Brain microvascular endothelial cell (primary cell): Measurements from ENCODE around the gene DNAJC21.
A peak's percentile ranks its signal among the peaks of the same experiment; 100 is the strongest.

Experiments
- DNase-seq: peaks from one replicate; pipeline ENCODE4 v3.0.0-alpha.2; 2020
- H3K27ac ChIP-seq: fragments of 250-450 bp; sonication (Bioruptor Pico); 2 replicates; pipeline ENCODE4 v1.5.1; 2020; ENCODE audit warnings: mild to moderate bottlenecking, moderate library complexity
- H3K27me3 ChIP-seq: fragments of 250-450 bp; sonication (Bioruptor Pico); replicated peaks from 2 replicates; pipeline ENCODE4 v1.5.1; 2020; ENCODE audit warnings: mild to moderate bottlenecking
- H3K36me3 ChIP-seq: fragments of 250-450 bp; sonication (Bioruptor Pico); replicated peaks from 2 replicates; pipeline ENCODE4 v1.5.1; 2020; ENCODE audit warnings: mild to moderate bottlenecking
- H3K4me3 ChIP-seq: 2 replicates; pipeline ENCODE4 v1.5.1; 2011; ENCODE audit warnings: low read depth, mild to moderate bottlenecking, control low read depth, low read length, moderate library complexity
- in situ Hi-C: cut with HindIII; loops from 2 replicates; pipeline ENCODE4 v1.10.0; 2017; ENCODE audit warnings: low sequenced_read_pairs, low pct_ligation_motif_present
- TF ChIP-seq, protein P1 (sequence below): IDR thresholded peaks from 2 replicates; pipeline ENCODE4 v1.5.1; 2011; ENCODE audit warnings: low read depth, mild to moderate bottlenecking, moderate library complexity, low read length, control low read depth, inconsistent platforms; ENCODE audit errors: missing control alignments

Gene DNAJC21

DNA sequence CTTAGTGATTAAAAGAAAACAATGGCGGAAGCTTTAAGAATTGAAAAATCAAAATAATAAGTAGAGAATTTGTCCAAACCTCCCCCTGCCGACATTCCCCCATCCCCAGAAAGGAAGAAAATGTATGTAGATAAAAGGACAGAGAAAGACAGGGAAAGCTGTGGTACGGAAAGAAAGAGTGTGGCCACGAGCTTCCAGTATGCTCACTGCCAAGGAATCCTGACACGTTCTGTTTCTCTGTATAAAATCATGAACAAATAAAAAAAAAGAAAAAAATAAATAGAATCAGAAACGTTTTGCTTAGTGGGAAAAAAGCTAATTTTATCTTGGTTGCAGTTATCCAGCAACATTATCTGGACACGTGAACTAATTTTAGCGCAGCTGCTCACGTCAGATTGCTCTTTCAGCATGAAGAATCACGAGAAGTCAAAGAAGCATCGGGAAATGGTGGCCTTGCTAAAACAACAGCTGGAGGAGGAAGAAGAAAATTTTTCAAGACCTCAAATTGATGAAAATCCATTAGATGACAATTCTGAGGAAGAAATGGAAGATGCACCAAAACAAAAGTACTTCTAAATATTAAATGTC is 15.2 kb downstream of the DNAJC21 start:
- peaks cover 24% of the 10 kb centered on the region for H3K36me3 ChIP-seq
- TF ChIP-seq, protein P1, sequence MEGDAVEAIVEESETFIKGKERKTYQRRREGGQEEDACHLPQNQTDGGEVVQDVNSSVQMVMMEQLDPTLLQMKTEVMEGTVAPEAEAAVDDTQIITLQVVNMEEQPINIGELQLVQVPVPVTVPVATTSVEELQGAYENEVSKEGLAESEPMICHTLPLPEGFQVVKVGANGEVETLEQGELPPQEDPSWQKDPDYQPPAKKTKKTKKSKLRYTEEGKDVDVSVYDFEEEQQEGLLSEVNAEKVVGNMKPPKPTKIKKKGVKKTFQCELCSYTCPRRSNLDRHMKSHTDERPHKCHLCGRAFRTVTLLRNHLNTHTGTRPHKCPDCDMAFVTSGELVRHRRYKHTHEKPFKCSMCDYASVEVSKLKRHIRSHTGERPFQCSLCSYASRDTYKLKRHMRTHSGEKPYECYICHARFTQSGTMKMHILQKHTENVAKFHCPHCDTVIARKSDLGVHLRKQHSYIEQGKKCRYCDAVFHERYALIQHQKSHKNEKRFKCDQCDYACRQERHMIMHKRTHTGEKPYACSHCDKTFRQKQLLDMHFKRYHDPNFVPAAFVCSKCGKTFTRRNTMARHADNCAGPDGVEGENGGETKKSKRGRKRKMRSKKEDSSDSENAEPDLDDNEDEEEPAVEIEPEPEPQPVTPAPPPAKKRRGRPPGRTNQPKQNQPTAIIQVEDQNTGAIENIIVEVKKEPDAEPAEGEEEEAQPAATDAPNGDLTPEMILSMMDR = no peak

GRCh38 chr5:34957321-34957720 is 28.0 kb downstream of the DNAJC21 start:
- Histone ChIP-seq H3K4me3 (no peak overlapping the region), H3K27me3 (no peaks in the 10 kb centered on the region), H3K36me3 (peaks cover 8% of the 10 kb centered on the region), H3K27ac (no peak overlapping the region)
- no peak for DNase-seq
- TF ChIP-seq, protein P1 = no peak
- in situ Hi-C loops = no loop called here

More for the DNA sequence above, 15.2 kb downstream of the DNAJC21 start:
- Histone ChIP-seq H3K27ac (no peak overlapping the region), H3K4me3 (no peak overlapping the region), H3K27me3 (no peaks in the 10 kb centered on the region)
- in situ Hi-C loops = no loop called here
- DNase-seq = no peak

GRCh38 chr5:34957857-34958690 is 28.7 kb downstream of the DNAJC21 start:
- no peaks in the 10 kb centered on the region for H3K27me3 ChIP-seq
- H3K4me3 ChIP-seq = no peak overlapping the region
- no peak overlapping the region for H3K27ac ChIP-seq
- peak; percentile 36 for DNase-seq
- peaks cover 8% of the 10 kb centered on the region for H3K36me3 ChIP-seq
- in situ Hi-C loops = no loop called here
- TF ChIP-seq, protein P1 = peak; percentile 78

DNA sequence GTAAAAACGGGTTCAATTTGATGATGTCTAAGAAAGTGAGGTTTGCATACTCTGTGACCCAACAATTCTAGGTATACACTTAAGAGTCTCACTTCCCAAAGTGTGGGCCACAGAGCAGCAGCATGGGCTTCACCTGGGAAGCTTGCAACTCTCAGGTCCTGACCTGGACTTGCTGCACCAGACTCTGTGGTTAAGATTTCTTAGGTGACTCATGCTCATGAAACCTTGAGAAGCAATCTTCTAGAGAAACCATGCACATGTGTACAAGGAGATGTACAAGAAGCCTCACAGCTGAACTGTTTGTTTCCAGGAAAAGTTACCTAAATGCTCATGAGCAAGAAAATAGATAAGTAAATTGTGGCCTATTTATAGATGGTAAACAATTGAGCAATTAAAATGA is 30.0 kb downstream of the DNAJC21 start:
- in situ Hi-C loops = no loop called here
- peaks cover 3% of the 10 kb centered on the region for H3K36me3 ChIP-seq
- DNase-seq = peak; percentile 42
- no peak overlapping the region for H3K27ac ChIP-seq
- no peaks in the 10 kb centered on the region for H3K27me3 ChIP-seq
- TF ChIP-seq, protein P1 = no peak
- no peak overlapping the region for H3K4me3 ChIP-seq

- DNase-seq = no peak
- no peaks in the 10 kb centered on the region for H3K27me3 ChIP-seq
- in situ Hi-C loops = no loop called here
- H3K4me3 ChIP-seq = no peak overlapping the region
- TF ChIP-seq, protein P1 = no peak
- no peaks in the 10 kb centered on the region for H3K36me3 ChIP-seq
- H3K27ac ChIP-seq = no peak overlapping the region
These were observed 38.2 kb downstream of the DNAJC21 start for GRCh38 chr5:34967540-34967939.
